ENCODE measurements around the gene RANBP17.

Gene RANBP17

GRCh38 chr5:170986598-170986997 is 124.8 kb downstream of the RANBP17 start:
- no peak for DNase-seq
- H3K27ac Mint-ChIP-seq, result no peak overlapping the region
- H3K4me1 Mint-ChIP-seq, result no peaks in the 10 kb centered on the region
- H3K27me3 Mint-ChIP-seq (ENCODE audit: low read depth, poor library complexity), result no peaks in the 10 kb centered on the region
- peaks cover 17% of the 10 kb centered on the region for H3K36me3 Mint-ChIP-seq (ENCODE audit: low read depth)
- TF ChIP-seq, protein P1, sequence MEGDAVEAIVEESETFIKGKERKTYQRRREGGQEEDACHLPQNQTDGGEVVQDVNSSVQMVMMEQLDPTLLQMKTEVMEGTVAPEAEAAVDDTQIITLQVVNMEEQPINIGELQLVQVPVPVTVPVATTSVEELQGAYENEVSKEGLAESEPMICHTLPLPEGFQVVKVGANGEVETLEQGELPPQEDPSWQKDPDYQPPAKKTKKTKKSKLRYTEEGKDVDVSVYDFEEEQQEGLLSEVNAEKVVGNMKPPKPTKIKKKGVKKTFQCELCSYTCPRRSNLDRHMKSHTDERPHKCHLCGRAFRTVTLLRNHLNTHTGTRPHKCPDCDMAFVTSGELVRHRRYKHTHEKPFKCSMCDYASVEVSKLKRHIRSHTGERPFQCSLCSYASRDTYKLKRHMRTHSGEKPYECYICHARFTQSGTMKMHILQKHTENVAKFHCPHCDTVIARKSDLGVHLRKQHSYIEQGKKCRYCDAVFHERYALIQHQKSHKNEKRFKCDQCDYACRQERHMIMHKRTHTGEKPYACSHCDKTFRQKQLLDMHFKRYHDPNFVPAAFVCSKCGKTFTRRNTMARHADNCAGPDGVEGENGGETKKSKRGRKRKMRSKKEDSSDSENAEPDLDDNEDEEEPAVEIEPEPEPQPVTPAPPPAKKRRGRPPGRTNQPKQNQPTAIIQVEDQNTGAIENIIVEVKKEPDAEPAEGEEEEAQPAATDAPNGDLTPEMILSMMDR (IDR thresholded peaks at IDR 0.05), result no peak
- H3K9me3 Mint-ChIP-seq, result peaks cover 6% of the 10 kb centered on the region
- no peak overlapping the region for H3K4me3 Mint-ChIP-seq

- Mint-ChIP-seq H3K4me3 (no peak overlapping the region), H3K27ac (no peak overlapping the region), H3K36me3 (ENCODE audit: low read depth) (no peaks in the 10 kb centered on the region), H3K27me3 (ENCODE audit: low read depth, poor library complexity) (peaks cover 3% of the 10 kb centered on the region), H3K9me3 (no peaks in the 10 kb centered on the region), H3K4me1 (no peaks in the 10 kb centered on the region)
- TF ChIP-seq, protein P1 (IDR thresholded peaks at IDR 0.05), result no peak
- no peak for DNase-seq
Measured at GRCh38 chr5:170993476-170993875, 131.7 kb downstream of the RANBP17 start.

- no peaks in the 10 kb centered on the region for H3K4me1 Mint-ChIP-seq
- peaks cover 20% of the 10 kb centered on the region for H3K36me3 Mint-ChIP-seq (ENCODE audit: low read depth)
- no peak overlapping the region for H3K4me3 Mint-ChIP-seq
- TF ChIP-seq, protein P1 (IDR thresholded peaks at IDR 0.05), result no peak
- H3K9me3 Mint-ChIP-seq, result peaks cover 24% of the 10 kb centered on the region
- H3K27ac Mint-ChIP-seq, result no peak overlapping the region
- no peak for DNase-seq
- H3K27me3 Mint-ChIP-seq (ENCODE audit: low read depth, poor library complexity), result no peaks in the 10 kb centered on the region
Measured at GRCh38 chr5:171010086-171010485, 148.3 kb downstream of the RANBP17 start.

DNA sequence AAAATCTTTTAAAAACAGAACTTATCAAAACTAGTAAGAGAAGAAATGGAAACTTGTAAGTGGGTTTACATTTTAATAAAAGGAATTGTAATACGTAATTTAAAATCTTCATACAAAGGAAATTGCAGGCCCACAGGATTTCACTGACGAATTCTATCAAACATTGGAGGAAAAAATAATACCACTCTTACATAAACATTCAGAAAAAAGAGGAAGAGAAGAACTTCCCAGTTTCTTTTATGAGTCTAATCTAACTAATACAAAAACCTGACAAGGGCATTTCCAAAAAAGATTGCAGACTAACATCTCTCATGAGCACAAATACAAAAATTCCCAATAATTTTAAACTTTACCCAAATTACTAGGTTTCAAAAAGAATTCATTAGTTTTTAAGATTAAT is 149.0 kb downstream of the RANBP17 start:
- Mint-ChIP-seq H3K27ac (no peak overlapping the region), H3K9me3 (peaks cover 24% of the 10 kb centered on the region), H3K36me3 (ENCODE audit: low read depth) (peaks cover 20% of the 10 kb centered on the region), H3K4me1 (no peaks in the 10 kb centered on the region), H3K4me3 (no peak overlapping the region), H3K27me3 (ENCODE audit: low read depth, poor library complexity) (no peaks in the 10 kb centered on the region)
- TF ChIP-seq, protein P1 (IDR thresholded peaks at IDR 0.05), result no peak
- no peak for DNase-seq

DNA sequence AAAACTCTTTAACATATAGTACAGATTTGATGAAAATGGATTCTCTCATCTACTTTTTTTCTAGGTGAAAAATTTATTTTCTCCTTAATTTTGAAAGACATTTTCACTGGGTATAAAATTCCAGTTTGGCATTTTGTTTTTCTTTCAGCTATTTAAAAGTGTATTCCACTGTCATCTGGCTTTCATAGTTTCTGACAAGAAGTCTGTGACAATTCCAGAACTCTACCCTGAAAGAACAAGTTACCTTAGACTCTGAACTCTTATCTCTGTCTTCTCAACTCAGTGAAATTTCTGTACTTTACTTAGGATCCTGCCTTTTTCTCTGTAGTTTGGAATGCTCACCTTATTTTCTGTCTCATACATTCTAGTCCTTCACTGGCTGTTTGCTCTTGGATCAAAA is 161.7 kb downstream of the RANBP17 start:
- peaks cover 29% of the 10 kb centered on the region for H3K9me3 Mint-ChIP-seq

DNA sequence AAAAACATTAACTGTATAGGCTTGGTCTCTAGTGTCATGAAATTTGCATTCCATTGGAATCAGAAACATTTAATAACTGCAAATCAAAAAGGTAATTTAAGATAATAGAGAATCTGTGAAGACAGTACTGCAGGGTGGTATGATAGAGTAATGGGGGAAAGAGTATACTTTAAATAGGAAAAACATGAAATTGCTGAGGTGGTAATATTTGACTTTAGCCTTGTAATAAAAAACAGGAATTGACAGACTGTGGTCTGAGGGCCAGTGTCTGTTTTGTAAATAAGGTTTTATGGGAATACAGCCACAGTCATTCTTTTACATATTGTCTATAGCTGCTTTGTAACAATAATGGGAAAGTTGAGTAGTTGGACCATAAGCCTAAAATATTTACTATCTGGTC is 162.3 kb downstream of the RANBP17 start:
- Mint-ChIP-seq H3K36me3 (ENCODE audit: low read depth) (peaks cover 35% of the 10 kb centered on the region), H3K27ac (no peak overlapping the region), H3K9me3 (peaks cover 29% of the 10 kb centered on the region), H3K4me1 (no peaks in the 10 kb centered on the region), H3K4me3 (no peak overlapping the region), H3K27me3 (ENCODE audit: low read depth, poor library complexity) (no peaks in the 10 kb centered on the region)
- DNase-seq, result no peak
- TF ChIP-seq, protein P1 (IDR thresholded peaks at IDR 0.05), result no peak

More for the DNA sequence above, 161.7 kb downstream of the RANBP17 start:
- TF ChIP-seq, protein P1 (IDR thresholded peaks at IDR 0.05), result no peak
- Mint-ChIP-seq H3K27ac (no peak overlapping the region), H3K36me3 (ENCODE audit: low read depth) (peaks cover 35% of the 10 kb centered on the region), H3K4me1 (no peaks in the 10 kb centered on the region), H3K27me3 (ENCODE audit: low read depth, poor library complexity) (no peaks in the 10 kb centered on the region), H3K4me3 (no peak overlapping the region)
- no peak for DNase-seq

All from nephron progenitor cell (in vitro differentiated cells).